Gastroesophageal sphincter (tissue), 4 donors: ENCODE data around the gene NOL4L. TPM values are rescaled to one million over a fixed set of nuclear protein-coding genes. Genes with fewer than 3 reads are reported as not detected.

ENCODE experiments used
- ATAC-seq: fragments of 150-250 bp; one replicate; pipeline ENCODE4 v1.9.1; 2016; ENCODE audit warnings: mild to moderate bottlenecking, moderate library complexity
- H3K27ac ChIP-seq, 4 donors: fragments of 200-600 bp; sonication (generic) in 3 of 4; 1 replicate in 3 of 4; 2 replicates in 1 of 4; pipeline ENCODE4 v1.5.1; 2016 to 2019
- H3K27me3 ChIP-seq: fragments of 200-600 bp; sonication (generic); one replicate; pipeline ENCODE4 v1.5.1; 2019
- H3K36me3 ChIP-seq, 2 donors: fragments of 200-600 bp; sonication (generic); one replicate each; pipeline ENCODE4 v1.5.1; 2019; ENCODE audit warnings: control low read depth in 1 of 2
- H3K4me1 ChIP-seq, 3 donors: fragments of 200-600 bp; sonication (generic); 1 replicate in 2 of 3; 2 replicates in 1 of 3; pipeline ENCODE4 v1.5.1; 2016 to 2019; ENCODE audit warnings: control low read depth in 2 of 3
- H3K4me3 ChIP-seq, 2 donors: fragments of 200-600 bp; sonication (generic); one replicate each; pipeline ENCODE4 v1.5.1; 2019; ENCODE audit warnings: mild to moderate bottlenecking in 1 of 2, moderate library complexity in 1 of 2
- H3K9me3 ChIP-seq, 3 donors: fragments of 200-600 bp; sonication (generic); one replicate each; pipeline ENCODE4 v1.5.1; 2017 to 2019; ENCODE audit warnings: control low read depth in 2 of 3
- EP300 ChIP-seq: sonication (generic); formaldehyde crosslinking; IDR thresholded peaks from one replicate; pipeline ENCODE4 v1.6.1; 2017; ENCODE audit warnings: antibody characterized with exemption, mild to moderate bottlenecking
- POLR2A ChIP-seq, 2 donors: fragments of 450-650 bp; IDR thresholded peaks; one replicate each; pipeline ENCODE4 v1.6.1; 2017; ENCODE audit warnings: antibody characterized with exemption in 2 of 2, mild to moderate bottlenecking in 2 of 2, moderate library complexity in 1 of 2
- POLR2AphosphoS5 ChIP-seq: sonication (generic); formaldehyde crosslinking; IDR thresholded peaks from one replicate; pipeline ENCODE4 v1.6.1; 2017; ENCODE audit warnings: antibody characterized with exemption
- WGBS, 2 donors: methylation state at CpG; one replicate each; pipeline ENCODE4 v1.1.5; 2018; ENCODE audit warnings: low coverage in 1 of 2; 5-methylcytosine and 5-hydroxymethylcytosine counted together
- total RNA-seq, 4 donors: library from RNA; depleted of rRNA; stranded (reverse); fragments of >200 nt; gene quantifications; one replicate each; pipeline ENCODE4 v1.1.0, GENCODE V29; 2016
- TF ChIP-seq, protein P1 (sequence below), 4 experiments: fragments of 200-600 bp in 2 of 4; fragments of 450-650 bp in 2 of 4; sonication (generic) in 1 of 4; IDR thresholded peaks; one replicate each; pipeline ENCODE4 v1.5.1; 2017 to 2019; ENCODE audit warnings: antibody characterized with exemption in 4 of 4, mild to moderate bottlenecking in 2 of 4, moderate library complexity in 2 of 4

The NOL4L gene
- total RNA-seq, 4 donors from 2014 or later = 9.0 to 14.7 (median 10.8) TPM

GRCh38 chr20:32592022-32592421 lies 6.9 kb upstream of the NOL4L start:
- 100% methylated on average over 2 of the region's 3 CpGs; no CpG with 5 or more reads in 1 of the 2 donors for WGBS, 2 donors
- no peak for ATAC-seq
- TF ChIP-seq EP300 = no peak
- no peak for TF ChIP-seq POLR2A (IDR thresholded peaks at IDR 0.05)
- no peak for TF ChIP-seq POLR2AphosphoS5
- TF ChIP-seq, protein P1, sequence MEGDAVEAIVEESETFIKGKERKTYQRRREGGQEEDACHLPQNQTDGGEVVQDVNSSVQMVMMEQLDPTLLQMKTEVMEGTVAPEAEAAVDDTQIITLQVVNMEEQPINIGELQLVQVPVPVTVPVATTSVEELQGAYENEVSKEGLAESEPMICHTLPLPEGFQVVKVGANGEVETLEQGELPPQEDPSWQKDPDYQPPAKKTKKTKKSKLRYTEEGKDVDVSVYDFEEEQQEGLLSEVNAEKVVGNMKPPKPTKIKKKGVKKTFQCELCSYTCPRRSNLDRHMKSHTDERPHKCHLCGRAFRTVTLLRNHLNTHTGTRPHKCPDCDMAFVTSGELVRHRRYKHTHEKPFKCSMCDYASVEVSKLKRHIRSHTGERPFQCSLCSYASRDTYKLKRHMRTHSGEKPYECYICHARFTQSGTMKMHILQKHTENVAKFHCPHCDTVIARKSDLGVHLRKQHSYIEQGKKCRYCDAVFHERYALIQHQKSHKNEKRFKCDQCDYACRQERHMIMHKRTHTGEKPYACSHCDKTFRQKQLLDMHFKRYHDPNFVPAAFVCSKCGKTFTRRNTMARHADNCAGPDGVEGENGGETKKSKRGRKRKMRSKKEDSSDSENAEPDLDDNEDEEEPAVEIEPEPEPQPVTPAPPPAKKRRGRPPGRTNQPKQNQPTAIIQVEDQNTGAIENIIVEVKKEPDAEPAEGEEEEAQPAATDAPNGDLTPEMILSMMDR (IDR thresholded peaks at IDR 0.05) = no peak
- no peaks in the 10 kb centered on the region for H3K9me3 ChIP-seq
- H3K27me3 ChIP-seq = peaks cover 6% of the 10 kb centered on the region
- no peaks in the 10 kb centered on the region for H3K4me1 ChIP-seq
- no peak overlapping the region for H3K4me3 ChIP-seq
- H3K27ac ChIP-seq = no peak overlapping the region
- H3K36me3 ChIP-seq = no peaks in the 10 kb centered on the region

- Histone ChIP-seq H3K36me3 (no peaks in the 10 kb centered on the region), H3K27me3 (peaks cover 17% of the 10 kb centered on the region), H3K27ac (no peak overlapping the region), H3K9me3 (no peaks in the 10 kb centered on the region), H3K4me1 (peaks cover 0 to 9% (median 0%) of the 10 kb centered on the region in 3 donors), H3K4me3 (no peak overlapping the region)
- no peak for TF ChIP-seq POLR2A (IDR thresholded peaks at IDR 0.05)
- TF ChIP-seq, protein P1 (IDR thresholded peaks at IDR 0.05) = no peak
- TF ChIP-seq EP300 = no peak
- no peak for TF ChIP-seq POLR2AphosphoS5
- 60 to 84% methylated on average over 3 to 4 of the region's 5 CpGs for WGBS, 2 donors
- ATAC-seq = no peak
Measured at GRCh38 chr20:32589769-32590168, 4.6 kb upstream of the NOL4L start.

GRCh38 chr20:32589256-32589655 lies 4.1 kb upstream of the NOL4L start:
- no peak overlapping the region for H3K27ac ChIP-seq
- WGBS, 2 donors = 100% methylated on average over 1 of the region's 5 CpGs; no CpG with 5 or more reads in 1 of the 2 donors
- TF ChIP-seq, protein P1 (IDR thresholded peaks at IDR 0.05) = no peak
- TF ChIP-seq POLR2A (IDR thresholded peaks at IDR 0.05) (no peak), POLR2AphosphoS5 (no peak), EP300 (no peak)

GRCh38 chr20:32588040-32588439 lies 2.9 kb upstream of the NOL4L start:
- 67% methylated on average over 3 of the region's 5 CpGs; no CpG with 5 or more reads in 1 of the 2 donors for WGBS, 2 donors

More at GRCh38 chr20:32589256-32589655, 4.1 kb upstream of the NOL4L start:
- Histone ChIP-seq H3K4me1 (peaks cover 0 to 13% (median 0%) of the 10 kb centered on the region in 3 donors), H3K27me3 (peaks cover 18% of the 10 kb centered on the region), H3K36me3 (no peaks in the 10 kb centered on the region), H3K9me3 (no peaks in the 10 kb centered on the region), H3K4me3 (no peak overlapping the region)
- ATAC-seq = no peak

GRCh38 chr20:32586291-32586690 lies 1.2 kb upstream of the NOL4L start:
- H3K4me3 ChIP-seq = no peak overlapping the region
- H3K9me3 ChIP-seq = no peaks in the 10 kb centered on the region
- no peak overlapping the region for H3K27ac ChIP-seq
- H3K4me1 ChIP-seq = peaks cover 0 to 38% (median 0%) of the 10 kb centered on the region in 3 donors
- TF ChIP-seq POLR2A (IDR thresholded peaks at IDR 0.05) = no peak
- TF ChIP-seq EP300 = no peak
- TF ChIP-seq POLR2AphosphoS5 = no peak
- TF ChIP-seq, protein P1 (IDR thresholded peaks at IDR 0.05) = no peak
- WGBS, 2 donors = 72% methylated on average over 3 of the region's 8 CpGs; no CpG with 5 or more reads in 1 of the 2 donors
- ATAC-seq = no peak
- H3K36me3 ChIP-seq = no peaks in the 10 kb centered on the region
- H3K27me3 ChIP-seq = peaks cover 28% of the 10 kb centered on the region

More at GRCh38 chr20:32588040-32588439, 2.9 kb upstream of the NOL4L start:
- no peak for TF ChIP-seq POLR2A (IDR thresholded peaks at IDR 0.05)
- TF ChIP-seq EP300 = no peak
- TF ChIP-seq, protein P1 (IDR thresholded peaks at IDR 0.05) = no peak
- no peak for TF ChIP-seq POLR2AphosphoS5
- Histone ChIP-seq H3K27ac (no peak overlapping the region), H3K4me1 (peaks cover 0 to 25% (median 0%) of the 10 kb centered on the region in 3 donors), H3K27me3 (peaks cover 28% of the 10 kb centered on the region), H3K4me3 (no peak overlapping the region), H3K36me3 (no peaks in the 10 kb centered on the region), H3K9me3 (no peaks in the 10 kb centered on the region)
- ATAC-seq = no peak
